GM15510 (cell line): Measurements from ENCODE around the gene CCR5AS.

ENCODE experiments used
- POLR2A ChIP-seq: IDR thresholded peaks from 3 replicates; pipeline ENCODE4 v1.6.1; 2011; ENCODE audit warnings: borderline replicate concordance; ENCODE audit not compliant: insufficient read length; ENCODE audit errors: extremely low read depth

Gene CCR5AS

DNA sequence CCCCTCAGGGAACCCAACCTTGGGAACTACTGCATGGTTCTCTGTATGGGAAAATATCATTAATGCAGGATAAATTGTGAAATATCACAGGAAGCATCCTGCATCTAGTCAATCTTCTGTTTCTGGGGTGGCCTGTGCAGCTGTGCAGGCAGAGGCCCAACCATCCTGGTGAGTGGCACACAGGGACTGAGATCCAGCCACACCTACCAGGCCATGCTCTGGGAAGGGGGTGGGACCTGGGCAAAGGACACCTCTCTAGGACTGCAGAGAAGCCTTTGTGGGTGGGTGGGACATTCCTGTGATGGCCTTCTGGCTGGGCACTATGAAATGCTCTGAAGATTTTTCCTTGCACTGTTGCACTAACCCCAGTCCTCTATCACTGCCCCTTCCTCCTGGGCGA, 27.0 kb upstream of the CCR5AS start:
- TF ChIP-seq POLR2A, result no peak

DNA sequence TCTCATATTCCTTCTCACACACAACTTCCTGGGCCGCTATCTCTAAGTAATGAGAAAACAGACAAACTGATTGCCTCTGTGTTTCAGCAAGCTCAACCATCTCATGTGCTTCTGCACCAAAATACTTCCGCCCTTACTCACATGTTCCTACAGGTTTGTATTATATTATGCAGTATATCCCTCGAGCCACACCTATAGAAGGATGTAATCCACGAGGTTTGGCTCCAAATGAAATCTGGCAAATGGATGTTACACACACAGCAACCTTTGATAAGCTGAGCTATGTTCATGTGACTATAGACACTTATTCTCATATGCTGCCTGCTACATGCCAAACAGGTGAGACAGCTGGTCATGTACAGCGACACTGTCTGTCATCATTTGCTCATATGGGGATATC, 22.8 kb upstream of the CCR5AS start:
- TF ChIP-seq POLR2A, result no peak

DNA sequence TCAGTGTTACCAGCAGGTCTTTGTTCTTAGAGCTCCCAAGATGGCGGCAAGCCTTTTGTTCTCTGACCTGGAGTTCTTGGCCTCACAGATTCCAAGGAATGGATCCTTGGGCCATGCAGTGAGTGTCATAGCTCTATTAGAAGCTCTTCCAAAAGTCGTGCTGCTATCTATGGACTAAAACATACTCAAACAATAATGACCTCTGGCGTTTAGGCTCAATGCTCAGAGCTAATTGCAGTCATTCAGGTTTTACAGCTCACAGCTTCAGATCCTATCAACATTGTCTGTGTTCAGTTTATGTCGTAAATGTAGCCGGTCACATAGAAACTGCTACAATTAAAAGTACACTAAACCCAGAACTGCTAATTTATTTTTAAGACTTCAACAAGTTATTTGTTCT, 22.4 kb upstream of the CCR5AS start:
- TF ChIP-seq POLR2A, result no peak

DNA sequence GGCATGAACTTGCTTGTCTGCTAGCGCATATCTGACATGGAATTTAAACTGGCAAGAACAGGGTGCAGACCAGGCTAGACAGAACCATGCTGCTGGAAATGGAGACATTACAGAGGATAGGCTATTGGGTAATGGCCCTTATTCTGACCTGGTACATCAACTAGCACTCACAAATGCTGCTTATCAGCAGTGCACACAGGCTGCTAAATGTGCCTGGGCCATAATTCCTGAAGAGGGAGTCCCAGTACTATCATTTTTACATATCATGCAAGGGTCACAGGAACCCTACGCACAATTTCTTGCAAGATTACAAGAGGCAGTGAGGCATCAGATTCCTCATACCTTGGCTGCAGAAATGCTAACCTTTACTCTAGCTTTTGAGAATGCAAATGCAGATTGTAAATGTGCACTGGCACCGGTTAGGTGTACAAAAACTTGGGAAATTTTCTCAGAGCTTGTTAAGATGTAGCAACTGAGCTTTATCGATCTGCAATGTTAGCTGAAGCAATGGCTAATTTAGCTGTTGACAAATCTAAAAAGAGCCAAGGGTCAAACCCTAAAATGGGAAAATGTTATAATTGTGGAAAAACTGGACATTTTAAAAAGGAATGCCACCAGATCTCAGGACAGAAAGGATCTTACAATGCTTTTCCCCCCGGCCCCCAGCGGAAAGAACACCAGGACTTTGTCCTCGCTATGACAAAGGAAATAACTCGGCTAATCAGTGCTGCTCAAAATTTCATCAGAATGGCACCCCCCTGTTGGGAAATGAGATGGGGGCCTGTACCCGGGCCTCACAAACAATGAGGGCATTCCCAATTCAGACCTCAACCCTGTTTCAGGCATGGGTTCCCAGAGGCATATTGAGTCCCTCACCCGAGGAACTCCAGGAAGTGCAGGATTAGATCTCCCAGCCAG, 21.3 kb upstream of the CCR5AS start:
- TF ChIP-seq POLR2A, result no peak

DNA sequence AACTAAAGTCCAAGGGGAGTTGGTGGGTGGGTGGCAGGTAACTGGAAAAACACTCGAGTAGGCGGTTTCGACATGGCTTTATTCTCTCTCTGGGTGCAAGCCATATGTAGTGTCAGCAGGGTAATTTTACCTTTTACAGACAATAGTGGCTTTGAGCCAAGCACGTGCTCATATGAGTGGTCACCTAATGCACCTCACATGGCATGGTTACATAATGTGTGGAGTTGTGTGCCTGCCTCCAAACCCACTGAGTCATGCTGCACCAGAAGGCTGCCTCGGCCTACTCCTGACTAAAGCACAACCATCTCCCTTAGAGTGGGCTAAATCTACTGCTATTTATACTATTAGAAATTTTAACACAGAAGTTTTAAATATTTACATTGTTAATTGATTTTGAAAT, 16.7 kb upstream of the CCR5AS start:
- TF ChIP-seq POLR2A, result no peak

DNA sequence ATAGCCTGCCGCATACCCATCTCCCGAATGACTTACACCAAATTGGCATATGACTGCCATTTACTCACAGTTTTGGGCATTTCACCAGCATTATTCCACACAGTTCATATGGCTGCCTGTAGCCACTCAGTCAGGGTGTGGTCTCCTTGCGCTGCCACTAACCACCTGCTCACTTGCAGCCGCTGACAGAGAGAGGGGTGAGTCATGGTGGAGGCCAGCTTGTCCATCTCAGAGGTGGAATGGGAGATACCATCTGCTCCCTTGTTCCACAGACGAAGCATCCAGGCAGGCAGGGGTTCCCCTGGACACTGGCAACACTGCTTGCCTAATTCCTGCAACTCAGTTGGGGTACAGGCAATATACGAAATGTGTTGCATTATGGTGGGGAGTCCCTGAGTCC, 15.8 kb upstream of the CCR5AS start:
- TF ChIP-seq POLR2A, result no peak

DNA sequence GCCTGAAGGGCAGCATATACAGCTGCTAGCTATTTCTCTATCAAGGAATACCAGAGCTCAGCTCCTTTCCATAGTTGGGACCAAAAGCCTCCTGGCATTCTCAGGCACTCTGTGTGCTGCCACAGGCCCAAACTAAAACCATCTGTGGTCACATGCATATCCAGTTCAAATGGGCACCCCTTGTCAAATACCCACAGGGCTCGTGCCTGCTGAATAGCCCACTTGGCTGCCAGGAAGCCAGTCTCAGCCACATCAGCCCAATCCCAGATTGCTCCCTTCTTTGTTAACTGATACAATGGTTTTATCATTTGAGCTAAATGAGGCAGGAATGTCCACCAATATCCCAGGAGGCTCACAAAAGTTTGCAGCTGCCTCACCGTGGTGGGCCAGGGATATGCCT, 14.1 kb upstream of the CCR5AS start:
- TF ChIP-seq POLR2A, result no peak

DNA sequence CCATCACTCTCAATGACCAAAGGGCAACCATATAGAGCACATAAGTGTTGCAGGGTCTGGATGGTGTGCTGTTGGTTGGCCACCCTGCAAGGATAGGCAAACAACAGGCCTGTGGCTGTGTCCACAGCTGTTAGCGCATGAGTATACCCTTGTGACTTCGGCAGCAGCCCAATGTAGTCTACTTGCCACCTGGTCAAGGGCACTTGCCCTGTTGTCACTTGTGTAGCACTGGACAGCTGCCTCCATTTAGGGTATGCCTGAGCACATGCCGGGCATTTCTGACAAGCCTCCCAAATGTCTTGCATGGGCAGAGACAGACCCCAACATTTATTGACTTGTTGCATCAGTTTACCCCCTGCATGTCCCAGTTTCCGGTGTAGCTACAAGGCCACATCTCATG, 12.9 kb upstream of the CCR5AS start:
- TF ChIP-seq POLR2A, result no peak

DNA sequence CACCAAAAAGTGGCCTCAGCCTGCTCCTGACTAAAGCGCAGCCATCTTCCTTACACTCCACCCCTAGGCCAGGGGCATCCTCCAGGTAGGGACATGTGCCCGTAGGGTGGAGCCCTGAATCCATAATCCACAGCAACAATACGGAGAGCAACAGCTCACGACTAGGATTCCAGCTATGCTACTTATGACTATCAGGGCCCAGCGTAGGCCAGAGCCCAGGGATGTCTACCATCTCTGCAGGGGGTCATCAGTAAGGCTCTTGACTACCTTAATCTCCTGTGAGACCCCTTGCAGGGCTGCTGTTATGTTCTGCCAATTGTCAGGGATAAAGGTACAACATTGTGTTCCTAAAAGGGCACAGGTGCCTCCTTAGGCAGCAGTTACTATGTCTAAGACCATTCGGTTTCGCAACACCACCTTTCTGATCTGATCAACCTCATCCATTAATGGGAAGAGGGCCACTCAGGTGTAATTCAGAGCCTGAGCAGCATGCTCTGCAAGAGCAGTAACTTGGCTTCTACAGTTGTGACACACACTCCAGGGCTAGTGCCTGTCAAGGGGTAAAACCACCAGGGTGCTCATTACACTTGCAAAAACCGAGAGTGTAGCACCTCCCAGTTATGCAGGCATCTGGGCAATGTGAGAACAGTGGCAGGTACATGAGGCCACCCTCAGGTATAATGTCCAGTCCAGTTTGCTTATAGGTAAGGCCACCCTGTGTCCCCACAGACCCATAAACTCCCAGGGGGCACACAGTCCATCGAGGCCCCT, 11.2 kb upstream of the CCR5AS start:
- no peak for TF ChIP-seq POLR2A

DNA sequence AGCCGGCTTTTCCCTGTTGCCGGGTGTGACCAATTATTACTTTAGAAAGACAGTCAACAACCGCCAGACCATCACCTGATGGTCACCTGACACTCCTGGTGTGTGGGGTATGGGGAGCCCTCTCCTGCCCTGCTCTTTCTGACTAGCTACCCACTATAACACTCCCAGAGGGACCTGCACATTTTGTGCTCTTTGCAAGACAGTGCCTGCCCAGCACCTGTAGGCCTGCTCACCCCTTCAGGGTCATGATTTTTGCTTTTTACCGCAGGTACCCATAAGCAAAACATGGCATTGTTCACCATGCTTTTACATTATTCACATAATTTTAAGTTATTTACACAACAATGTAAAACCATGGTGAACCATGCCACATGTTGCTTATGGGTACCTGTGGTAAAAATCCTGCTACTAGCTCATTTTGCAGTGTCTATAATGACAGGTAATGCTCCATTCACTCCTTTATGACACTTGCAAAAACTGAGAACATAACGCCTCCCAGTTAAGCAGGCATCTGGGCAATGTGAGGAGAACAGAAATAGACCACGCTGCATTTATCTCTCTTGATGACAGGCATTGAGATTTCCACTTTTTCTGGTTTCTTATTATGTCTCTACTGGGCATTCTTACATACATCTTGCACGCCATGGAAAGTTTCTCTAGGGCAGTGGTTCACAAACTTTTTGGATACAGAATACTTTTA, 10.1 kb upstream of the CCR5AS start:
- no peak for TF ChIP-seq POLR2A

DNA sequence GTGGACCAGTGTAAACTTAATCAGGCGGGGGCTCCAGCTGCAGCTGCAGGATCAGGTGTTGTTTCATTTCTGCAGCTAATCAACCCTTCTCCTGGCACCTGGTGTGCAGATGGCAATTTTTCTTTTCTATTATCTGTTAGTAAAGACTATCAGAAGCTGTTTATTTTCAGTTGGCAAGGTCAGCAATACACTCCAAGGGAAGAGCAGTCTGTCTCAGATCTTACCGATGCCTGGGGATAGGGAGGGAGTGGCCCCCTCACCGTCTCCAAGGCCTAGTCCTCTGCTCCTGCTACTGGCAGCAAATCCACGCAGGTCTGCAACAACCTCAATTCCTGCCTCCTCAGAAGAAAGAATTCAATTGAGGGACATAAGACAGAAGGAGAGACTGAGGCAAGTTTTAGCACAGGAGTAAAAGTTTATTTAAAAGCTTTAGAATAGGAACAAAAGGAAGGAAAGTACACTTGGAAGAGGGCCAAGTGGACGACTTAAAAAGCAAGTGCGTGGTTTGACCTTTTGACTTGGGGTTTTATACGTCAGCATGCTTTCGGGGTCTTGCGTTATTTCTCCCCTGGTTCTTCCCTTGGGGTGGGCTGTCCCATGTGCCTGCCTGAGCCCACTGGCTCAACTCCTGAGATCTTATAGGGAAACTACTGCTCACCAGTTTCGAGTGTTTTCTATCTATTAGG, 9.4 kb upstream of the CCR5AS start:
- TF ChIP-seq POLR2A, result no peak

DNA sequence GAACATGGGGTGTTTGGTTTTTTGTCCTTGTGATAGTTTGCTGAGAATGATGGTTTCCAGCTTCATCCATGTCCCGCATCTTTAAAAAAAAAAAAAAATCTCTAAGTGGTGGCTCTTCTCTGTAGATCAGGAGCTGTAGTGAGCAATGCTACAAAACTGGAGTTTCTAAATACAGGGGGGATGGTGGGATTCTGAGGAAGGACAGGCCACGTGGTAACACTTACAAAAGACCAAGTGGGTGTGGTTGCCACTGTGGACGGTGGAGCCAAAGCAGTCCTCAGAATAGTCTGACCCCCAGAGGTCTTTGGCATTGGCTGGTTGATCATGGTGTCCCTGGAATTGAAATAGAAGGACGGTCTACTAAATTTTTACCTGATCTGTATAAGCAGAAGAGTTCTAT, 7.9 kb upstream of the CCR5AS start:
- TF ChIP-seq POLR2A, result no peak

DNA sequence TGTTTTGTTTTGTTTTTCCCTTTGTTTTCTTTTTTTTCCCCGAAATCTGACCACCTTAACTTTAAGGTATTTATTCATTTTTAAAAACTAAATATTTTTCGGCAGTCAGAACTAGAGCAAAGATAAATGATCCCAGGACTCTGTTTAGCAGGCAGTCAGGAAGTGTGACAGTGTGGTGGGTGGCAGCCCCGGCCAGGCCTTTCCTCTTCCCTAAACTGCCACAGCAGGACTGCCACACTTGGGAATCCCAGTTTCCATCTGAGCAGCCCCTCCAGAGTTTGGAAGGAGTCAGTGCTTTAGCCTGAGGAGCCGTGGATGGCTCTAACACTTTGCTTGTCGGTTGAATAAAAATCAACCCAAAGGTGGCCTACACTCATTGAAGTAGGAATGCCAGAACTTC, 7.1 kb upstream of the CCR5AS start:
- TF ChIP-seq POLR2A, result no peak

DNA sequence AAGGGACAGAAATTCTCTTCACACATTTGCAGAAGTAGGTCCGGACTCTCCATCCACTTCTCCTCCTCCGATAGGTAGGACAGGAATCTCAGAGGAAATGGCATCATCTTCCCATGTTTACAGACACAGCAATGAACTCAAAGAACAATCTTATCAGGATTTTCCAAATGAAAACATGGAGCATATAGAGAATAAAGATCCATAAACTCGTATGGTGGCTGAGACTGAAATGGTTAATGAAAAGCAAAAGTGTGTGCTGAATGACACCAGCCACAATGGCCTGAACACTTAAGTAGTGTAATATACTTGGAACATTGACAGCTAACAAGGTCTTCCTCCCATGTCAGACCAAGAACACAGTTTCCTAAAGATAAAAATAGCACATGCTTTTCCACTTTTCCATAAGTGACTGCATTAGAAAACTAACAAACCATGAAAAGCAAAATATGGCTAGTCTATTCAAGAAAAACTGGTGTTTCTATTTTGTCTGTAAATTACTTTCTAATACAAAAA, 6.0 kb upstream of the CCR5AS start:
- no peak for TF ChIP-seq POLR2A
